Testis (tissue), 3 donors: ENCODE measurements around the gene GMEB2. TPM values are rescaled to one million over a fixed set of nuclear protein-coding genes. Genes with fewer than 3 reads are reported as not detected.

ENCODE experiments used
- DNase-seq: peaks from one replicate; pipeline ENCODE4 v3.0.0-alpha.2; 2019
- H3K27ac ChIP-seq, 2 donors: fragments of 200-600 bp; sonication (generic); one replicate each; pipeline ENCODE4 v1.5.1; 2019
- H3K27me3 ChIP-seq: fragments of 200-600 bp; sonication (generic); one replicate; pipeline ENCODE4 v1.5.1; 2019
- H3K36me3 ChIP-seq: fragments of 200-600 bp; sonication (generic); one replicate; pipeline ENCODE4 v1.5.1; 2017; ENCODE audit warnings: low read depth; ENCODE audit errors: missing control alignments
- H3K4me1 ChIP-seq: fragments of 200-600 bp; sonication (generic); one replicate; pipeline ENCODE4 v1.5.1; 2019
- H3K4me3 ChIP-seq, 2 donors: fragments of 200-600 bp; sonication (generic); one replicate each; pipeline ENCODE4 v1.5.1; 2017 to 2019
- H3K9me3 ChIP-seq: fragments of 200-600 bp; sonication (generic); one replicate; pipeline ENCODE4 v1.5.1; 2017
- CTCF ChIP-seq, 3 experiments: fragments of 450-650 bp in 2 of 3; fragments of 200-600 bp in 1 of 3; sonication (generic) in 1 of 3; IDR thresholded peaks; one replicate each; pipeline ENCODE4 v1.5.1; 2016 to 2019; ENCODE audit warnings: antibody characterized with exemption in 3 of 3, mild to moderate bottlenecking in 2 of 3, moderate library complexity in 1 of 3
- POLR2A ChIP-seq: fragments of 450-650 bp; IDR thresholded peaks from one replicate; pipeline ENCODE4 v1.6.1; 2017; ENCODE audit warnings: antibody characterized with exemption, mild to moderate bottlenecking, moderate library complexity
- WGBS, 2 donors: methylation state at CpG; one replicate each; pipeline ENCODE4 v1.1.5; 2018; 5-methylcytosine and 5-hydroxymethylcytosine counted together
- intact Hi-C: fragments of 100-400 bp; cut with DNase I; formaldehyde crosslinking; loops from one replicate; pipeline ENCODE4 v1.15.1; 2023; ENCODE audit warnings: low total_unique reads
- polyA plus RNA-seq: library from polyadenylated mRNA; stranded (reverse); fragments of 350-450 nt; fragmentation: Illumina TruSeq; extraction: RNeasy Lipid Tissue Mini Kit (QIAGEN cat#74804); gene quantifications from one replicate; pipeline ENCODE4 v1.2.3, GENCODE V29; 2014; ENCODE audit warnings: low read depth, low replicate concordance; ENCODE audit not compliant: insufficient read depth
- total RNA-seq, 2 donors: library from RNA; depleted of rRNA; stranded (reverse); fragments of >200 nt; gene quantifications; one replicate each; pipeline ENCODE4 v1.2.3, GENCODE V29; 2016

GMEB2 gene
- total and polyA plus RNA-seq, 3 donors from 2014 or later = 20.3 to 33.1 (median 31.0) TPM

- no peak for DNase-seq
- no peaks in the 10 kb centered on the region for H3K27me3 ChIP-seq
- no peaks in the 10 kb centered on the region for H3K4me1 ChIP-seq
- H3K27ac ChIP-seq = no peak overlapping the region
- H3K36me3 ChIP-seq = no peaks in the 10 kb centered on the region
- H3K4me3 ChIP-seq = no peak overlapping the region
- H3K9me3 ChIP-seq = no peaks in the 10 kb centered on the region
- no peak for TF ChIP-seq CTCF (IDR thresholded peaks at IDR 0.05)
- no peak for TF ChIP-seq POLR2A
- WGBS, 2 donors = 88 to 96% methylated on average over 8 to 23 of the region's 23 CpGs
- intact Hi-C loops = no loop called here
These were observed 29.0 kb downstream of the GMEB2 start for GRCh38 chr20:63597651-63598478.

- no peaks in the 10 kb centered on the region for H3K36me3 ChIP-seq
- WGBS, 2 donors = 85 to 89% methylated on average over 4 to 6 of the region's 6 CpGs
- TF ChIP-seq POLR2A (no peak), CTCF (IDR thresholded peaks at IDR 0.05) (no peak)
- H3K27me3 ChIP-seq = no peaks in the 10 kb centered on the region
- no peak overlapping the region for H3K4me3 ChIP-seq
- no peak for DNase-seq
- H3K27ac ChIP-seq = no peak overlapping the region
- intact Hi-C loops = no loop called here
- H3K9me3 ChIP-seq = no peaks in the 10 kb centered on the region
- no peaks in the 10 kb centered on the region for H3K4me1 ChIP-seq
These were observed 30.5 kb downstream of the GMEB2 start for GRCh38 chr20:63596423-63596822.

- 86 to 96% methylated on average over 5 to 25 of the region's 30 CpGs for WGBS, 2 donors
- Histone ChIP-seq H3K27ac (no peak overlapping the region), H3K9me3 (no peaks in the 10 kb centered on the region), H3K4me3 (no peak overlapping the region), H3K36me3 (no peaks in the 10 kb centered on the region), H3K27me3 (no peaks in the 10 kb centered on the region), H3K4me1 (no peaks in the 10 kb centered on the region)
- intact Hi-C loops = no loop called here
- DNase-seq = no peak
- TF ChIP-seq POLR2A (no peak), CTCF (IDR thresholded peaks at IDR 0.05) (no peak)
These were observed 31.3 kb downstream of the GMEB2 start for GRCh38 chr20:63595416-63596127.

GRCh38 chr20:63594043-63594561, 32.8 kb downstream of the GMEB2 start:
- intact Hi-C loops = no loop called here
- no peak for DNase-seq
- no peak for TF ChIP-seq CTCF (IDR thresholded peaks at IDR 0.05)
- 75 to 91% methylated on average over 5 to 10 of the region's 10 CpGs for WGBS, 2 donors
- no peaks in the 10 kb centered on the region for H3K4me1 ChIP-seq
- no peak overlapping the region for H3K4me3 ChIP-seq
- H3K36me3 ChIP-seq = no peaks in the 10 kb centered on the region
- H3K9me3 ChIP-seq = no peaks in the 10 kb centered on the region
- no peaks in the 10 kb centered on the region for H3K27me3 ChIP-seq
- H3K27ac ChIP-seq = no peak overlapping the region
